ENCODE data around the gene RTCB.
"Not testable (repeated sequence)": the region's sequence is repeated elsewhere in the genome, so short reads cannot be mapped to it uniquely, and the experiment has no call there.

Gene RTCB

GRCh38 chr22:32385681-32386080 is 26.4 kb downstream of the RTCB start:
- no peak for DNase-seq

GRCh38 chr22:32380991-32381390 is 31.1 kb downstream of the RTCB start:
- DNase-seq: no peak

- no peak for DNase-seq
These were observed 33.3 kb downstream of the RTCB start for GRCh38 chr22:32378707-32379272.

- DNase-seq: no peak
These were observed 35.4 kb downstream of the RTCB start for GRCh38 chr22:32376681-32377080.

GRCh38 chr22:32375678-32376450 is 36.2 kb downstream of the RTCB start:
- DNase-seq: no peak

GRCh38 chr22:32364210-32364609 is 47.8 kb downstream of the RTCB start:
- no peak for DNase-seq

GRCh38 chr22:32361257-32361656 is 50.8 kb downstream of the RTCB start:
- DNase-seq: no peak

- DNase-seq: not testable (repeated sequence)
These were observed 52.0 kb downstream of the RTCB start for GRCh38 chr22:32360096-32360495.

- DNase-seq: not testable (repeated sequence)
These were observed 54.5 kb downstream of the RTCB start, which contains the start of gene RFPL3 for GRCh38 chr22:32357567-32357966. Gene RFPL3, plus strand, starts transcription at chr22:32357867. Its CDS starts 205 bp downstream, at chr22:32358072.

GRCh38 chr22:32355760-32356159 is 56.3 kb downstream of the RTCB start:
- no peak for DNase-seq

- no peak for DNase-seq
These were observed 57.4 kb downstream of the RTCB start for GRCh38 chr22:32354360-32355351.

GRCh38 chr22:32353840-32354239 is 58.2 kb downstream of the RTCB start:
- no peak for DNase-seq

- DNase-seq: no peak
These were observed 58.8 kb downstream of the RTCB start for GRCh38 chr22:32353292-32353691.

GRCh38 chr22:32352681-32353080 is 59.4 kb downstream of the RTCB start:
- no peak for DNase-seq

- not testable (repeated sequence) for DNase-seq
These were observed 60.2 kb downstream of the RTCB start for GRCh38 chr22:32351875-32352274.

GRCh38 chr22:32348031-32348611 is 63.9 kb downstream of the RTCB start:
- DNase-seq: no peak

GRCh38 chr22:32343941-32344340 is 68.1 kb downstream of the RTCB start:
- no peak for DNase-seq

GRCh38 chr22:32342977-32343376 is 69.1 kb downstream of the RTCB start:
- no peak for DNase-seq

- no peak for DNase-seq
These were observed 70.8 kb downstream of the RTCB start for GRCh38 chr22:32341122-32341740.

- DNase-seq: no peak
These were observed 71.6 kb downstream of the RTCB start for GRCh38 chr22:32340411-32340810.

GRCh38 chr22:32339190-32340012 is 72.6 kb downstream of the RTCB start:
- no peak for DNase-seq

GRCh38 chr22:32338757-32339156 is 73.3 kb downstream of the RTCB start:
- DNase-seq: no peak
